GM12892 (cell line): ENCODE measurements around the gene ACTG2.
"Not testable (repeated sequence)": the region's sequence is repeated elsewhere in the genome, so short reads cannot be mapped to it uniquely, and the experiment has no call there.

ENCODE experiments used
- DNase-seq: peaks from one replicate; pipeline ENCODE4 v3.0.0; 2011; ENCODE audit not compliant: insufficient read length
- FAIRE-seq: peaks from 2 replicates; lab custom pipeline; 2011; peaks lifted over from hg19 to GRCh38; lab: Jason Lieb, UNC
- POLR2A ChIP-seq: IDR thresholded peaks from 2 replicates; pipeline ENCODE4 v1.6.1; 2011; ENCODE audit warnings: low read depth, low read length, control low read depth
- POLR2AphosphoS5 ChIP-seq: IDR thresholded peaks from 2 replicates; pipeline ENCODE4 v1.6.1; 2011; ENCODE audit warnings: low read depth, low read length, control low read depth
- TAF1 ChIP-seq: IDR thresholded peaks from 2 replicates; pipeline ENCODE4 v1.6.1; 2011; ENCODE audit warnings: low read depth, mild to moderate bottlenecking, control low read depth, low read length, borderline replicate concordance

The ACTG2 gene

DNA sequence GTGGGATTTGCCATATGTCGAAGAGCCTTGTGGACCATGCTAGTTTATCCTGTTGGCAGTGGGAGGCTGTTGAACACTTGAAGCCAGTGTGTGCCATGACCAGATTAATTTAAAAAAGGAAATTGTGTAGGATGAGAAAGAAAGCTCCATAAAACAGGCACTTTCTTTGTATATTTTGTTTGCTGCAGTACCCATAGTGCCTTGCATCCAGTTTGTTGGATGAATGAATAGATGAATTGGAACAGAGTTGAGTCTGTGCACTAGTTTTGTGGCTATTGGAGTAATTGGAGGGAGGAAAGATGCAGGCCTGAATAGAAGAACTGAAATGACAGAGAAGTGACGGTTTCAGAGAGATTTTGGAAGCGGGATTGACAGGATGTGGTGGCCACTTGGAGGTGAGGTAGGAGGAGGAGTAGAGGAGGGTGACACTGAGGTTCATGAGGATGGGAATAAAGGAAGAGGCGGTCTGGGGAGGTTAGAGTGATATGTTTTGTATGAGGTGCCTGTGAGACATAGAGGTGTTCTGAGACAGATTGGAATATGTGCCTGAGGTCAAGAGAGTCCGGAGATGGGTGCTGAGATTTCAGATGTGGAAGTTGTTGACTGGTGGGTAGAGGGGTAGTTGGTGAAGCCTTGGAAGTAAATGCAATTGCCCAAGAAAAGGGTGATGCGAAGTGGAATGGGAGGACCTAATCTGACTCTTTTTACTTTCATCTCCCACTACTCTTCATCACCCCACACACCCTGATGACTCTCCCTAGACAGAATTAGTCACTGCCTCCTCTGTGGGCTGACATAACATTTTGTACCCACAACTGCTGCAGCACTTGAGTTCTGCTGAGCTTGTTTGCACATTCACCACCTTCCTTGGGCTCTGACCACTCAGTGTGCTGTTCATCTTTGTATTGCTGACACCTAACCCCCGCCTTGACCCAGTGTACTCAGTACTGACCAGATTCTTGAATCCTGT lies 39.0 kb downstream of the ACTG2 start:
- FAIRE-seq (no peak), DNase-seq (no peak)
- TF ChIP-seq TAF1 = no peak
- TF ChIP-seq POLR2AphosphoS5 = no peak
- no peak for TF ChIP-seq POLR2A

DNA sequence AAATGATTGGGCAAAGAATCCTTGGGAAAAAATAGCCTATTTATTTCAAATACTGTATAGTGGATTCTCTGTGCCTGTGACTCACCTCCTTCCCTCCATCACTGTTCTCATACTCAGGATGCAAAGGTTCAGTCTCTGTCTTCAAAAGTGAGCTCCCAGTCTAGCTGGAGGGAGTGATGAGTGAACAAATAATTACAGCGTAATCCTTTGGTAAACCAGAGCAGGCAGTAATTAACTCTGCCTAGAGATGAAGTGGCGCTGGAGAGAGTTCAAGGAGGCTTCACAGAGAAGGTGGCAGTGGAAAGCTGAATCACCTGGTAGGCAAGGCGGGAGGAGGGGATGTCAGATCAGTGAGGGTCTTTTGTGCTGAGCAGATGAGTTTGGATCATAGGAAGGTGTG lies 40.4 kb downstream of the ACTG2 start:
- FAIRE-seq (no peak), DNase-seq (no peak)
- TF ChIP-seq POLR2A = no peak
- TF ChIP-seq TAF1 = no peak
- TF ChIP-seq POLR2AphosphoS5 = no peak

DNA sequence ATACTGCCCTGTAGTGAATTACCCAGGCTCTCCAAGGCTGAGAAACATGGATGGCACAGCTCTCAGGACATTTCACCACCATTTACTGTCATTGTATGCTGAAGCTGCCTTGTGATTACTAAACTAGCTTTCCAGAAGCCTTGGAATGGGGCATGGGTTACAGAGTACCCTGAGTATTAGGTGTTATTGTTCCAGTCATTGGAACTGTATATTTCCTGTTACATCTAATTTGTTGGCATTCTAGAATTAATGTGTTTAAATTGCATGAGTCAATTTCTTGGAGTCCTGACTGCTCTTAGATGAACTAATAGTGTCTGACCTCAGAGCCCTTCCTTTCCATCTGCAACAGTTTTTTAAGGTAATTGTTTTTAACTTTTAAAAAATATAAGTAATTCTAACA lies 42.8 kb downstream of the ACTG2 start:
- DNase-seq = no peak
- TF ChIP-seq POLR2AphosphoS5 (no peak), POLR2A (no peak), TAF1 (no peak)
- no peak for FAIRE-seq

DNA sequence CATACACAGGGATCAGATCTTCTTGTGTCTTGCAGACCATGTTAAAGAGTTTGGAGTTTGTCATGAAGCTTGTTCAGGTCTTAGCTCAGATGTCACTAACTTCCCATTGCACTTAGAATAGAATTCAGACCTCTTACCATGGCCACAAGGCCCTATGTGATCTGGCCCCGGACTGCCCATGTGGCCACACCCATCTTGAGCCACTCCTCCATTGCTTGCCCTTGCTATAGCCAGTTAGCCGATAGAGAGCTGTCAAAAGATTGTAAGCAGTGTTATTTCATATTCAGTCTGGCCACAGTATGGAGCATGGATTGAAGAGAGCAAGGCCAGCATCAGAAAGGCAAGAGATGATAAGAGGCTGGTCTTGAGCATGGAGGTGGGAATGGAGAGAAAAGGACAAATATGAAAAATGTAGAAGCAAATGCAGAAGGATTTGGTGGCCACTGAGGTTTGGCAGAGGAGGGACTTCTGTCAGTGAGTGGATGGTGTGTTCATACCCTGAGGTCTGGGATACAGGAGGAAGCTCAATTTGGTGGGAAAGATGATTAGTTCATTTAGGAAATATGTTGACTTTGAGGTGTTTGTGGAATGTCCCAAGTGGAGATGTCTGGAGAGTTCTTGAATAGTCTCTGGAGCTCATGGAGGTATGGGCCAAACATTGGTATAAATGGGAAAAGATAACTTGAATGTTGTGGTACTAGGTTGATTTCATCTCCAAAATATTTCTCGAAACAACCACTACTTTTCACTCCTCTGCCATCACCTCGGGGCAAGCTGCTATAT lies 44.5 kb downstream of the ACTG2 start:
- TF ChIP-seq POLR2AphosphoS5 (no peak), POLR2A (no peak), TAF1 (no peak)
- FAIRE-seq = no peak
- DNase-seq = no peak

DNA sequence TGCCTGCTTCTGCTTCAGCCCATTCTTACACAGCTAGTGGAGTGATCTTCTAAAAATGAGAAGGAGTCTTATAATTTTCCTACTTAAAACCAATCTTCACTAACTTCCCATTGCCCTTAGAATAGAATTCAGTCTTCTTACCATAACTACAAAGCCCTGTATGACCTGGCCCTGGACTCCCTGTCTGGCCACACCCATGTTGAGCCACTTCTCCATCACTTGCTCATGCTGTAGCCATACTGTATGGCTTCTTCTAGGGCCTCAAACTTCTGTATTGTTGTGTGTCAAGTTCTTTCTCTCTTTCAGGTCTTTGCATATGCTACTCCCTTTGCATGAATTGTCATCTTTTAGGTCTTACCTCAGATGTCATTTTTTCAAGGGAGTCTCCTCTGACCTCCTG lies 45.1 kb downstream of the ACTG2 start:
- TF ChIP-seq TAF1 = no peak
- no peak for TF ChIP-seq POLR2A
- TF ChIP-seq POLR2AphosphoS5 = no peak
- no peak for FAIRE-seq

DNA sequence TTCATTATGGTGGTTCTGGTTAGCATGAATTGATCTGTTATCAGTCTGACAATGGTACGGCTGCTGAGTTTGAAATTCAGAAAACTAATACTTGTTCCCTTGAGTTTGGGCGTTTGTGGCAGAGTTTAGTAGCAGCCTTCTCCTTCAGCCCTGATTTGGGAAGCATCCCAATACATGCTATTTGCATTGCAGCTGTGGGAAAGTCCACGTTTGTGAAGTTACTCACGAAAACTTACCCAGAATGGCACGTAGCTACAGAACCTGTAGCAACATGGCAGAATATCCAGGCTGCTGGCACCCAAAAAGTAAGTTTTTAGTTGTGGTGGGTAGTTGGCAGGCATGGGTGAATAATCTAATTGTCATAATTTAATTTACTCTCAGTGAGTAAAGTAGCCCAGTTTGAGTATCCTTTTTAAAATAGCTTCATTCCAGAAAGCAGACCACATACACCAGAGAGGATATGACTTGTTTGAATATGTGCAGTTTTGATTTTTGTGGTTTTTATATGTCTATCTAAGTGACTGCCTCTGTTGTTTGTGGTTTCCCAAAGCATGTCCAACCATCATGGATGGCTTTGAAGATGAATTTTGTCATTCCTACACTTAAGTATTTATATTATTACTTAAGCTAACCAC lies 46.0 kb downstream of the ACTG2 start:
- DNase-seq (no peak), FAIRE-seq (no peak)
- TF ChIP-seq POLR2A (no peak), POLR2AphosphoS5 (no peak), TAF1 (no peak)

More for the DNA sequence above, 45.1 kb downstream of the ACTG2 start:
- DNase-seq = no peak

DNA sequence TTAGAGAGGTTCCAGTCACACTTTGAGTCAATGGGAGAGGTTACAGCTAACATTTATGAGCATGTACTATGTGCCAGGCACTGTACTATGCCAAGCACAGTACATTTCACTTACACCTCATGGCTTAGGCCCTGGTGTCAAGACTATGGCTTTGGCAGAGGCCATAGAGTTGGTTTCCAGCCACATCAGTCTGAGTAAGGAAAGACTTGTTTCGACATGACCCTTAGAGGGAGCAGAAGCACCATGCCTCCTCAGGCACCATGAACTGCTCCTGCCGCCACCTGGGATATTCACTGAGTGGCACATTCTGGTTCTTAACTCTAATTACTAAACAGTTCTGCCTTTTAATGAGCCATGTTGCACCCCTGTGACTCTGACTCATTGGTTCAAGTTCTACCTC lies 46.6 kb downstream of the ACTG2 start:
- FAIRE-seq (no peak), DNase-seq (no peak)
- TF ChIP-seq POLR2A (no peak), TAF1 (no peak), POLR2AphosphoS5 (no peak)

DNA sequence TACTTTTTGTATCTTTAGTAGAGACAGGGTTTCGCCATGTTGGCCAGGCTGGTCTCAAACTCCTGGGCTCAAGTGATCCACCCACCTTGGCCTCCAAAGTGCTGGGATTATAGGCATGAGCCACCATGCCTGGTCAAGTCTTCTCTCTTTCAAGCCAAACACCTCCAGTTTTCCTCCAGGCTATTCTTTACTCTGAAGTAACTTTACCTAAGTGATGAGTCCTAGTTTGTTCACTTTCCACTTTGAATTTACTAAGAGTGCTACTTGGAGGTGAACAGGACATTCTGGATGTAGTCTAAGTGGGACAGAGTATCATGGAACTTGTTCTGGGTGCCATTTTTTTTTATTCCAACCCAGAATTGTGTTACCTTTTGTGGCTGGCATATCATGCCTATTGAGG lies 47.3 kb downstream of the ACTG2 start:
- DNase-seq, FAIRE-seq: not testable (repeated sequence)

DNA sequence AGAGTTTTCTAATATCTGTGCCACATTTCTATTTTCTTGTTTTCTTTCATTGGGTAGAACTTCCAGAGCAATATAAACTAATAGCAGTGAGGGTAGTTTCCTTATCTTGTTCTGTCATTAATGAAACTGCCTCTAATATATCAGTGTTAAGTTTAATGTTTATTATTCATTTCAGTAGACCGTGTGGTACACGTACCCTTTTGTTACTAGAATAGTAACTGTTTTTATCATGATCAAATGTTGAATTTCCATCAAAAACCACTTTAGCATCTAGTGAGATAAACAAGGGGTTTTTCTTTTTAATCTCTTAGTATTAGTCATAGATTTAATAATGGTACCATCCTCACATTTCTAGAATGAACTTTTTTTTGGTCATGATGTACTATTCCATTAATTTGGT lies 49.9 kb downstream of the ACTG2 start:
- DNase-seq = no peak
- FAIRE-seq = no peak
- no peak for TF ChIP-seq TAF1
- TF ChIP-seq POLR2AphosphoS5 = no peak
- no peak for TF ChIP-seq POLR2A

DNA sequence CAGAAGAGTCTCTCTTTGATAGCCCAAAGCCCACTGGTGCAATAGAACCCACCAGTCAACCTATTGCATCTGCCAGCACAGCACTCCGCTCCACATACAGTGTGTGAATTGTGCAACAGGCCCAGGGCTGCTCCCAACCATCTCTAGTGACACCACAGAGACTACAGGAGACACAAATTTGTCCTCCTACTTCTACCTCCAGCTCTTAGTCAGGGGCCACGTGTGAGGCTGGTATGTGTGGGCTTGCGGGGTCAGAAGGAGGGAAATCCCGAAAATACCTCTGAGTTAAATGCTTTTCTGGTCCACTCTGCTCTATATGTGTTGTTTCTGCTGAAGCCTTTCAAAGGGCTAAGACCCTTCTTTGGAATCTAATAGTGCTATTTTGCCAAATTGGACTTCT lies 51.9 kb downstream of the ACTG2 start:
- TF ChIP-seq POLR2A (no peak), POLR2AphosphoS5 (no peak)
- FAIRE-seq (no peak), DNase-seq (no peak)

DNA sequence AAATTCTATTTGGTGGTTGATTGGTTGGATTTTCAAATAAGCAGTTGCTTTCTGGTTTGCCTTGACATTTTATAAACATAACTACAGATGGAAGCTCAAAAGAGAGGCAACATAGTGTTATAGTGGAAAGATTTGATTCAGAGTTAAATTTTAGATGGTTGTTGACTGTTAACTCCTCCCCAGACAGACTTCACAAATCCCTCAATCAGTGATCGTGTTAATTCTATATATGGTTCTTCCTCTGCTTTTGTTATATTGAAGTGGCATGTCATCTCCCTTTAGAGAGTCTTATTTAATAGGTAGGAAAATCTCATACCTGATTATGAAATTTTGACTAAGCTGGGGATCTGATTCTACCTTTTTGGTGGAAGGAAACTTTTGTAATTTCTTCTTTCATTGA lies 53.4 kb downstream of the ACTG2 start:
- FAIRE-seq = no peak
- no peak for TF ChIP-seq POLR2AphosphoS5

More for the DNA sequence above, 53.4 kb downstream of the ACTG2 start:
- DNase-seq = no peak
